Peyer's patch (tissue), 4 donors: Measurements from ENCODE around the gene RNF213.

Experiments
- POLR2A ChIP-seq, 2 donors: fragments of 450-650 bp; IDR thresholded peaks; one replicate each; pipeline ENCODE4 v1.5.1; 2017; ENCODE audit warnings: antibody characterized with exemption in 2 of 2, mild to moderate bottlenecking in 2 of 2, moderate library complexity in 2 of 2
- TF ChIP-seq, protein P1 (sequence below), 6 experiments: fragments of 450-650 bp in 4 of 6; fragments of 200-600 bp in 2 of 6; sonication (generic) in 1 of 6; IDR thresholded peaks; one replicate each; pipeline ENCODE4 v1.5.1; 2017 to 2019; ENCODE audit warnings: antibody characterized with exemption in 6 of 6, mild to moderate bottlenecking in 3 of 6, moderate library complexity in 1 of 6

GRCh38 chr17:80272366-80272765 lies 11.7 kb downstream of the RNF213 start:
- TF ChIP-seq, protein P1, sequence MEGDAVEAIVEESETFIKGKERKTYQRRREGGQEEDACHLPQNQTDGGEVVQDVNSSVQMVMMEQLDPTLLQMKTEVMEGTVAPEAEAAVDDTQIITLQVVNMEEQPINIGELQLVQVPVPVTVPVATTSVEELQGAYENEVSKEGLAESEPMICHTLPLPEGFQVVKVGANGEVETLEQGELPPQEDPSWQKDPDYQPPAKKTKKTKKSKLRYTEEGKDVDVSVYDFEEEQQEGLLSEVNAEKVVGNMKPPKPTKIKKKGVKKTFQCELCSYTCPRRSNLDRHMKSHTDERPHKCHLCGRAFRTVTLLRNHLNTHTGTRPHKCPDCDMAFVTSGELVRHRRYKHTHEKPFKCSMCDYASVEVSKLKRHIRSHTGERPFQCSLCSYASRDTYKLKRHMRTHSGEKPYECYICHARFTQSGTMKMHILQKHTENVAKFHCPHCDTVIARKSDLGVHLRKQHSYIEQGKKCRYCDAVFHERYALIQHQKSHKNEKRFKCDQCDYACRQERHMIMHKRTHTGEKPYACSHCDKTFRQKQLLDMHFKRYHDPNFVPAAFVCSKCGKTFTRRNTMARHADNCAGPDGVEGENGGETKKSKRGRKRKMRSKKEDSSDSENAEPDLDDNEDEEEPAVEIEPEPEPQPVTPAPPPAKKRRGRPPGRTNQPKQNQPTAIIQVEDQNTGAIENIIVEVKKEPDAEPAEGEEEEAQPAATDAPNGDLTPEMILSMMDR (IDR thresholded peaks at IDR 0.05), result no peak
- no peak for TF ChIP-seq POLR2A (IDR thresholded peaks at IDR 0.05)
